ENCODE data around the gene ABCB9. TPM values are rescaled to one million over a fixed set of nuclear protein-coding genes. Genes with fewer than 3 reads are reported as not detected.

Gene ABCB9
- total and polyA plus RNA-seq, 2 of the 8 experiments (the other 6 are each of a cell fraction or from before 2014, with no cell fraction given): 3.8 to 8.0 TPM

GRCh38 chr12:122948605-122949004 is 17.7 kb downstream of the ABCB9 start:
- Histone ChIP-seq H3K36me3 (ENCODE audit: control insufficient read depth in 2 of 4, insufficient read depth in 4 of 4, low read length in 3 of 4) (no peaks in the 10 kb centered on the region), H4K8ac (ENCODE audit: extremely low read depth, insufficient read depth, low read length) (no peak overlapping the region), H3K56ac (replicated peaks; ENCODE audit: insufficient read length, low read depth, low read length) (no peak overlapping the region), H2BK15ac (ENCODE audit: low read length) (no peak overlapping the region), H3K4me3 (ENCODE audit: extremely low read depth in 1 of 4, insufficient read depth in 2 of 4, low read depth in 3 of 4, low read length in 4 of 4) (no peak overlapping the region), H4K5ac (ENCODE audit: insufficient read length, low read depth, low read length) (no peak overlapping the region), H2BK12ac (ENCODE audit: low read depth, low read length) (no peak overlapping the region), H4K91ac (replicated peaks; ENCODE audit: insufficient read length, low read length) (no peak overlapping the region), H3K4ac (replicated peaks; ENCODE audit: insufficient read length, low read depth, low read length) (no peak overlapping the region), H3K9ac (replicated peaks in 1 of 4; ENCODE audit: extremely low read depth in 1 of 4, low read depth in 3 of 4, low read length in 3 of 4) (no peak overlapping the region), H3K27me3 (replicated peaks in 1 of 4; ENCODE audit: control insufficient read depth in 3 of 4, extremely low read depth in 1 of 4, insufficient read depth in 3 of 4, low read length in 3 of 4) (no peaks in the 10 kb centered on the region), H3K14ac (ENCODE audit: insufficient read length) (no peak overlapping the region), H2BK5ac (ENCODE audit: low read depth, low read length) (no peak overlapping the region), H2AFZ (ENCODE audit: low read length) (no peak overlapping the region), H4K20me1 (replicated peaks in 1 of 2; ENCODE audit: control insufficient read depth in 1 of 2, insufficient read depth in 2 of 2, low read length in 2 of 2) (peaks cover 3 to 12% of the 10 kb centered on the region in 2 experiments), H3K27ac (ENCODE audit: low read depth, low read length) (no peak overlapping the region), H3K4me2 (ENCODE audit: insufficient read depth in 1 of 2, low read depth in 2 of 2, low read length in 2 of 2) (no peak overlapping the region), H2AK5ac (ENCODE audit: low read depth, low read length) (no peak overlapping the region), H3K23ac (ENCODE audit: insufficient read length) (no peak overlapping the region), H2BK120ac (replicated peaks; ENCODE audit: low read depth, low read length) (no peak overlapping the region), H3K79me2 (ENCODE audit: control insufficient read depth in 1 of 2, insufficient read depth in 2 of 2, low read length in 2 of 2) (no peaks in the 10 kb centered on the region), H2BK20ac (ENCODE audit: low read length) (no peak overlapping the region), H3K23me2 (ENCODE audit: low read depth, low read length) (no peaks in the 10 kb centered on the region), H3K79me1 (ENCODE audit: low read depth, low read length) (no peaks in the 10 kb centered on the region), H3K9me3 (ENCODE audit: insufficient read depth in 2 of 2, low read depth in 1 of 2, low read length in 1 of 2) (no peaks in the 10 kb centered on the region), H3K18ac (ENCODE audit: extremely low read depth, low read length) (no peak overlapping the region), H3K4me1 (replicated peaks in 1 of 4; ENCODE audit: control insufficient read depth in 3 of 4, insufficient read depth in 4 of 4, low read length in 3 of 4) (no peaks in the 10 kb centered on the region)
- ChIA-PET POLR2A (ENCODE audit: partially characterized antibody) (interaction anchor here (1.2 to 1.3 kb wide), 2 partner anchors 69 to 77 kb away, joined by 4 read pairs; no protein-coding TSS in a partner anchor), CTCF (ENCODE audit: partially characterized antibody) (interaction anchor here (0.7 to 21.5 kb wide), 5 partner anchors 11 to 101 kb away, joined by 3 to 473 read pairs (median 4); no protein-coding TSS in a partner anchor)
- TF ChIP-seq TCF12 (IDR thresholded peaks at IDR 0.05; ENCODE audit: low read depth, low read length): no peak
- no peak for TF ChIP-seq SP4 (IDR thresholded peaks at IDR 0.05; ENCODE audit: low read length)
- TF ChIP-seq EP300 (IDR thresholded peaks at IDR 0.05; ENCODE audit: borderline replicate concordance in 1 of 2, low read depth in 2 of 2, low read length in 2 of 2): no peak
- TF ChIP-seq KDM5A (IDR thresholded peaks at IDR 0.05; ENCODE audit: low read length): no peak
- no peak for TF ChIP-seq CBX8 (IDR thresholded peaks at IDR 0.05; ENCODE audit: borderline replicate concordance, low read depth, low read length)
- FAIRE-seq (no peak), DNase-seq (ENCODE audit: low read depth in 1 of 2, low spot score in 2 of 2) (no peak)
- WGBS, 2 experiments (ENCODE audit: extremely low coverage in 1 of 2, insufficient coverage in 1 of 2, insufficient read length in 1 of 2, insufficient replicate concordance in 2 of 2, low coverage in 1 of 2, low lambda C conversion rate in 2 of 2, missing lambda C conversion rate in 1 of 2): 91% methylated on average over 11 of the region's 14 CpGs; no CpG with 5 or more reads in 1 of the 2 experiments

Measured in H1 (cell line).